Astrocyte (in vitro differentiated cells and primary cell): Measurements from ENCODE around the gene ZNF816.

Experiments
- EZH2 ChIP-seq: IDR thresholded peaks from 2 replicates; pipeline ENCODE4 v1.6.1; 2012; ENCODE audit warnings: mild to moderate bottlenecking, low read length, inconsistent platforms; ENCODE audit not compliant: insufficient read depth
- TF ChIP-seq, protein P1 (sequence below): IDR thresholded peaks from 2 replicates; pipeline ENCODE4 v1.5.1; 2011; ENCODE audit warnings: low read depth, mild to moderate bottlenecking, inconsistent platforms, low read length, moderate library complexity; ENCODE audit not compliant: insufficient read depth

DNA sequence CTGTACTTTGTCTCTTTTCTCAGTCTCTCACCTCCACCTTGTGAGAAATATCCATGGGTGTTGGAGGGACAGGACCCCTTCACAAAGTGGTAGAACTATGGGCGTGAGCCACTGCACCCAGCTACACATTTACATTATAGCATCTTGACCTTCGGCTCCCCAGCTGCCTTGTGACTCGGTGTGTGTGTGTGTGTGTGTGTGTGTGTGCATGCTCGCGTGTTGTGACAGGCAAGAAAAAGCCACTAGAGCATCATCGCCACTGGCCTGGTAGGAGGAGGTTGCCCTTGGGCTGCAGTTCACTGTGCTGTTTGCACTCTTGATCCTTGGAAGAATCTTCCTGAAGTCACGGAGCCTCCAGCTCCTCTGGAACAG, 25.7 kb downstream of the ZNF816 start:
- TF ChIP-seq EZH2 = no peak
- TF ChIP-seq, protein P1, sequence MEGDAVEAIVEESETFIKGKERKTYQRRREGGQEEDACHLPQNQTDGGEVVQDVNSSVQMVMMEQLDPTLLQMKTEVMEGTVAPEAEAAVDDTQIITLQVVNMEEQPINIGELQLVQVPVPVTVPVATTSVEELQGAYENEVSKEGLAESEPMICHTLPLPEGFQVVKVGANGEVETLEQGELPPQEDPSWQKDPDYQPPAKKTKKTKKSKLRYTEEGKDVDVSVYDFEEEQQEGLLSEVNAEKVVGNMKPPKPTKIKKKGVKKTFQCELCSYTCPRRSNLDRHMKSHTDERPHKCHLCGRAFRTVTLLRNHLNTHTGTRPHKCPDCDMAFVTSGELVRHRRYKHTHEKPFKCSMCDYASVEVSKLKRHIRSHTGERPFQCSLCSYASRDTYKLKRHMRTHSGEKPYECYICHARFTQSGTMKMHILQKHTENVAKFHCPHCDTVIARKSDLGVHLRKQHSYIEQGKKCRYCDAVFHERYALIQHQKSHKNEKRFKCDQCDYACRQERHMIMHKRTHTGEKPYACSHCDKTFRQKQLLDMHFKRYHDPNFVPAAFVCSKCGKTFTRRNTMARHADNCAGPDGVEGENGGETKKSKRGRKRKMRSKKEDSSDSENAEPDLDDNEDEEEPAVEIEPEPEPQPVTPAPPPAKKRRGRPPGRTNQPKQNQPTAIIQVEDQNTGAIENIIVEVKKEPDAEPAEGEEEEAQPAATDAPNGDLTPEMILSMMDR = no peak
